IgD-negative memory B cell (primary cell): Measurements from ENCODE around the gene PCSK4. TPM values are rescaled to one million over a fixed set of nuclear protein-coding genes. Genes with fewer than 3 reads are reported as not detected.
"Not testable (repeated sequence)": the region's sequence is repeated elsewhere in the genome, so short reads cannot be mapped to it uniquely, and the experiment has no call there.

Source experiments
- H3K27ac Mint-ChIP-seq, 3 donors: one replicate each; pipeline ENCODE4 v1.8.0; 2020 to 2022; ENCODE audit warnings: mild to moderate bottlenecking in 3 of 3, mixed read lengths in 3 of 3, moderate library complexity in 1 of 3
- H3K27me3 Mint-ChIP-seq: one replicate; pipeline ENCODE4 v1.8.0; 2021; ENCODE audit warnings: mixed read lengths
- H3K36me3 Mint-ChIP-seq: one replicate; pipeline ENCODE4 v1.8.0; 2020; ENCODE audit warnings: mild to moderate bottlenecking, mixed read lengths
- H3K4me1 Mint-ChIP-seq, 3 donors: one replicate each; pipeline ENCODE4 v1.8.0; 2020 to 2022; ENCODE audit warnings: mixed read lengths in 3 of 3, mild to moderate bottlenecking in 1 of 3
- H3K4me3 Mint-ChIP-seq, 4 donors: one replicate each; pipeline ENCODE4 v1.8.0; 2020 to 2022; ENCODE audit warnings: mild to moderate bottlenecking in 4 of 4, mixed read lengths in 4 of 4, moderate library complexity in 3 of 4
- H3K9me3 Mint-ChIP-seq, 3 donors: one replicate each; pipeline ENCODE4 v1.8.0; 2020 to 2021; ENCODE audit warnings: mixed read lengths in 3 of 3, mild to moderate bottlenecking in 1 of 3
- polyA plus RNA-seq: library from polyadenylated mRNA; unstranded; fragments of 300-500 nt; fragmentation: Illumina TruSeq; gene quantifications from one replicate; pipeline ENCODE4 v1.2.3, GENCODE V29; 2021

The PCSK4 gene
- polyA plus RNA-seq, 1 donor from 2014 or later: not detected

DNA sequence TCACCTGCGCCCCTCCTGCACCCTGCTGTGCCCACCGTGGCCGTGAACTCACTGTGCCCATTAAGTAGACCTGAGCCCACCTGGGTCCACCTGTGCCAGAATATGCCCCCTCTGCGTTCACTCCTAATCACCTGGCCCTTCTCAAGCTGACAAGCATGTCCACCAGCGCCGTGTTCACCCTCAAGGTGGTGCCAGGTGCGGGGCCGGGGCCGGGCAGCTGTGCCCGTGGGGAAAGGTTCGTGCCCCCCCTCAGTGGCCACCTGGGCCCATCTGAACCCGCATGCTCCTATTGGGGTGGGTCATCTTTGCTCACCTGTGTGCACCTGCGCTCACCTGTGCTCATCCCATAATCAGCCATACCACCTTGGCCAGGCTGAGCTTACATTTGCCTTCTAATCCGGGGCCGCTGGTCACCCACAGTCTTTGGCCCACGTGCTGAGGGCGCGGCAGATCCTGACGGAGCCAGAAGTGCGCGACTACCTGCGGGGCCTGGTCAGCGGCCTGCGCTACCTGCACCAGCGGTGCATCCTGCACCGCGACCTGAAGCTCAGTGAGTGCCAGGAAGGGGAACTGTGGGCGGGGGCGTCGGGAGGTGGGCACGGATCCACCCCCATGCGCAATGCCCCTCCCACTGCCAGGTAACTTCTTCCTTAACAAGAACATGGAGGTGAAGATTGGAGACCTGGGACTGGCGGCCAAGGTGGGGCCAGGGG, 36.1 kb upstream of the PCSK4 start:
- Mint-ChIP-seq H3K9me3 (peaks cover 0 to 4% (median 0%) of the 10 kb centered on the region in 3 donors), H3K4me1 (peaks cover 0 to 6% (median 0%) of the 10 kb centered on the region in 3 donors), H3K36me3 (no peaks in the 10 kb centered on the region), H3K4me3 (no peak overlapping the region), H3K27me3 (peaks cover 35% of the 10 kb centered on the region), H3K27ac (no peak overlapping the region)

- peaks cover 0 to 6% (median 0%) of the 10 kb centered on the region in 3 donors for H3K4me1 Mint-ChIP-seq
- peaks cover 0 to 4% (median 0%) of the 10 kb centered on the region in 3 donors for H3K9me3 Mint-ChIP-seq
- H3K36me3 Mint-ChIP-seq: no peaks in the 10 kb centered on the region
- H3K27ac Mint-ChIP-seq: peak overlapping the region in 1 of 3 donors; percentile 71
- peaks cover 35% of the 10 kb centered on the region for H3K27me3 Mint-ChIP-seq
- H3K4me3 Mint-ChIP-seq: no peak overlapping the region
These were observed 35.2 kb upstream of the PCSK4 start for GRCh38 chr19:1525343-1525742.

DNA sequence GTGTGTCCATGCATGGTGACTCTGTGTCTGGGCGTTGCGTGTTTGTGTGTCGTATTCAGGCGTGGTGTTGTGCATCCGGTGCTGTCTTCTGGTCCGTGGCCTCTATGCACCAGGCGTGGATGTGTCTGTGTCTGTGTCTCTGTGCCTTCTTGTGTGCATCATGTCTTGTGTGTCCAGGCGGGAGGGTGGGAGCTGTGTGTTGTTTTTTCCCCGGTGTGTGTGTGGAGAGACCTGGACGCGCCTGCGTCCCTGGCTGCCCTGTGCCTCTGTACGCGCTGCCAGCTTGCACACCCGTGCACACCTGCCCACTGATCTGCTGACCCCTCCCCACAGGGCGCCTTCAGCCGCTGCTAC, 34.8 kb upstream of the PCSK4 start:
- peaks cover 0 to 6% (median 0%) of the 10 kb centered on the region in 3 donors for H3K4me1 Mint-ChIP-seq
- H3K4me3 Mint-ChIP-seq: peak overlapping the region in 1 of 4 donors; percentile 4
- peaks cover 0 to 4% (median 0%) of the 10 kb centered on the region in 3 donors for H3K9me3 Mint-ChIP-seq
- H3K27ac Mint-ChIP-seq: peak overlapping the region in 1 of 3 donors; percentile 71
- H3K36me3 Mint-ChIP-seq: no peaks in the 10 kb centered on the region
- H3K27me3 Mint-ChIP-seq: peaks cover 32% of the 10 kb centered on the region

DNA sequence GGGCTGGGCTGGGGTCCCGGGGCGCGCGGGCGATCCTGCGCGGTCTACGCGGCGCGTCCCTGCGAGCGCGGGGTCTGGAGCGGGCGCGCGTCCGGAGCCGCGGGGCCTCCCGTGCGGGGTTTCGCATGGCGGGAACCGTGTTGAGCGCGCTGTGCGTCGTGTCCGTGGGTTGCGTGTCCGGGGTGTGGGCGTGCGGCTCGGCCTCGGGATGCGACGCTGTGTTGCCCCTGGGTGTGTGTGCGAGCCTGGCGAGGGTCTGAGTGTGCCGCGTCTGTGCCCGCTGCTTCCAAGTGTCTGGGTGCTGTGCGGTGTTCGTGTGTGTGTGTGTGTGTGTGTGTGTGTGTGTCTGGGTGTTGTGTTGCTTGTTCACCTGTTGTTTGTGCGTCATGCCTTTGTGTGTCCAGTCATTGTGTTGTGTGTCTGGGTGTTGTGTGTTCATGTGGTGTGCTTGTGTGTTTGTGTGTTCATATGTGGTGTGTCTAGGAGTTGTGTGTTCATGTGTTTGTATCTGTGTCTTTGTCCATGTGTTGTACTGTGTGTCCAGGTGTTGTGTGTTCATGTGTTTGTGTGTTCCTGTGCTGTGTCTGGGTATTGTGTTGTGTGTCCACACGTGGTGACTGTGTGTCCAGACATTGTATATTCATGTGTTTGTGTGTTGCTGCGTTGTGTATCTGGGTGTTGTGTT, 34.3 kb upstream of the PCSK4 start:
- Mint-ChIP-seq H3K9me3 (peaks cover 0 to 4% (median 0%) of the 10 kb centered on the region in 3 donors), H3K4me1 (peaks cover 0 to 6% (median 0%) of the 10 kb centered on the region in 3 donors), H3K27ac (peak overlapping the region in 1 of 3 donors; percentile 71), H3K4me3 (peak overlapping the region in 1 of 4 donors; percentile 13), H3K27me3 (peaks cover 31% of the 10 kb centered on the region), H3K36me3 (no peaks in the 10 kb centered on the region)

GRCh38 chr19:1523412-1524286, 33.5 kb upstream of the PCSK4 start, which contains the start of gene PLK5:
TSS of gene PLK5 (plus strand) at chr19:1524077. CDS start at chr19:1526997, 2,920 bp downstream.
- H3K36me3 Mint-ChIP-seq: no peaks in the 10 kb centered on the region
- peaks cover 29% of the 10 kb centered on the region for H3K27me3 Mint-ChIP-seq
- peak within 1 kb of the TSS in 2 of 4 donors; percentile 4 to 13 for H3K4me3 Mint-ChIP-seq
- peaks cover 0 to 6% (median 0%) of the 10 kb centered on the region in 3 donors for H3K4me1 Mint-ChIP-seq
- peaks cover 0 to 4% (median 0%) of the 10 kb centered on the region in 3 donors for H3K9me3 Mint-ChIP-seq
- H3K27ac Mint-ChIP-seq: peak within 1 kb of the TSS in 1 of 3 donors; percentile 71

GRCh38 chr19:1522838-1523237, 32.7 kb upstream of the PCSK4 start:
- Mint-ChIP-seq H3K4me1 (peaks cover 0 to 6% (median 0%) of the 10 kb centered on the region in 3 donors), H3K4me3 (no peak overlapping the region), H3K27ac (no peak overlapping the region), H3K9me3 (peaks cover 0 to 4% (median 0%) of the 10 kb centered on the region in 3 donors), H3K27me3 (peaks cover 35% of the 10 kb centered on the region), H3K36me3 (no peaks in the 10 kb centered on the region)

- Mint-ChIP-seq H3K4me1 (peaks cover 0 to 6% (median 0%) of the 10 kb centered on the region in 3 donors), H3K9me3 (peaks cover 0 to 4% (median 0%) of the 10 kb centered on the region in 3 donors), H3K4me3 (no peak overlapping the region), H3K27me3 (peaks cover 36% of the 10 kb centered on the region), H3K27ac (no peak overlapping the region), H3K36me3 (no peaks in the 10 kb centered on the region)
These were observed 31.9 kb upstream of the PCSK4 start for GRCh38 chr19:1522061-1522460.

DNA sequence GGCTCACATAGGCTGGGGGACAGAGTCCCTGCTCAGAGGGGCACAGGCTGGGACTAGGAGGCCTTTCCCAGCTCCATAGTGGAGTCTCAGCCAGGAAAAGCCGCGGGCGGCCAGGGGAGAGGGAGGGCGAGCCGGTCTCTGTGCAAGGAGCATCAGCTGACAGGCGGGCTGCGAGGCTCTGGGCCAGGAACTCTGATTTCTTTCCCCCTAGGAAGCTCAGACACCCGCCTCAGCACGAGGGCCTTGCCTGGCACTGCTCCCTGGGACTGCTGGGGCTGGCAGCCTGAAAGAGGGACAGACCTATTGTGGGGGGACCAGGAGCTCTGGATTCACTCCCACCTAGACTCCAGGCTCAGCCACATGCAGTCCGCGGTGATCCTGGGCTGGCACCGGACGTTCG, 31.5 kb upstream of the PCSK4 start:
- H3K36me3 Mint-ChIP-seq: no peaks in the 10 kb centered on the region
- H3K4me3 Mint-ChIP-seq: no peak overlapping the region
- peak overlapping the region in 1 of 3 donors; percentile 14 for H3K27ac Mint-ChIP-seq
- H3K9me3 Mint-ChIP-seq: peaks cover 0 to 4% (median 1%) of the 10 kb centered on the region in 3 donors
- H3K27me3 Mint-ChIP-seq: peaks cover 36% of the 10 kb centered on the region
- H3K4me1 Mint-ChIP-seq: peaks cover 0 to 6% (median 0%) of the 10 kb centered on the region in 3 donors

- H3K9me3 Mint-ChIP-seq: peaks cover 0 to 4% (median 3%) of the 10 kb centered on the region in 3 donors
- no peak overlapping the region for H3K4me3 Mint-ChIP-seq
- no peak overlapping the region for H3K27ac Mint-ChIP-seq
- H3K27me3 Mint-ChIP-seq: peaks cover 31% of the 10 kb centered on the region
- H3K36me3 Mint-ChIP-seq: no peaks in the 10 kb centered on the region
- H3K4me1 Mint-ChIP-seq: peaks cover 0 to 6% (median 0%) of the 10 kb centered on the region in 3 donors
These were observed 30.1 kb upstream of the PCSK4 start for GRCh38 chr19:1520203-1520780.

DNA sequence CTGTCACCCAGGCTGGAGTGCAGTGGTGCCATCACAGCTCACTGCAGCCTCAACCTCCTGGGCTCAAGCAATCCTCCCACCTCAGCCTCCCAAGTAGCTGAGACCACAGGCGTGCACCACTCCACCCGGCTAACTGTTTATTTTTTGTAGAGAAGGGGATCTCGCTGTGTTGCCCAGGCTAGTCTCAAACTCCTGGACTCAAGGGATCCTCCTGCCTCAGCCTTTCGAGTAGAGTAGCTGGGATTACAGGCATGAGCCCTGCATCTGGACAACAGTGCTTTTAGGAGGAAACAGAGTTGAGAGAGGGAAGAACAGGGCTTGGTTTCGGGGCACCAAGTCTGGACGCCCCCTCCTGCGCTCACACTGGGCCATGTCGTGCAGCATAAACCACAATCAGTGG, 29.7 kb upstream of the PCSK4 start:
- H3K27me3 Mint-ChIP-seq: peaks cover 28% of the 10 kb centered on the region
- H3K4me1 Mint-ChIP-seq, H3K9me3 Mint-ChIP-seq, H3K36me3 Mint-ChIP-seq, H3K4me3 Mint-ChIP-seq, H3K27ac Mint-ChIP-seq: not testable (repeated sequence)

- Mint-ChIP-seq H3K9me3 (peaks cover 0 to 3% (median 0%) of the 10 kb centered on the region in 3 donors), H3K27me3 (peaks cover 28% of the 10 kb centered on the region), H3K4me1 (peaks cover 0 to 2% (median 0%) of the 10 kb centered on the region in 3 donors), H3K4me3 (no peak overlapping the region), H3K36me3 (no peaks in the 10 kb centered on the region), H3K27ac (no peak overlapping the region)
These were observed 28.3 kb upstream of the PCSK4 start for GRCh38 chr19:1518471-1518870.

DNA sequence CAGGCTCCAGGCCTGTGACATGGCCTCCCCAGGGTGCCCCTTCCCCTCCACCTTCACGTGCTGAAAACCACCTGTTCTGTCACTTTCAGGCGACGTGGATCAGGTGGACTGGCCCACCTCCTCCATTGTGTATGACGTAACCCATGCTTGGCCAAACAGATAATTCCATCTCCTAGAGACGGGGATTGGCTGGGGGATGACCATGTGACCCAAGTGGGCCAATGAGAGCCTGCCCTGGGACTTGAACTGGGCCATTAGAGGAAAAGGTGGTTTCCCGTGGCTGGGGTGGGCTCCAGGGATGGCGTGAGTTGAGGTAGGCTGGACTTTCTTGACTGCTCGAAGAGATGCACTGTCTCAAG, 26.2 kb upstream of the PCSK4 start:
- H3K36me3 Mint-ChIP-seq: no peaks in the 10 kb centered on the region
- H3K27ac Mint-ChIP-seq: no peak overlapping the region
- peaks cover 0 to 2% (median 0%) of the 10 kb centered on the region in 3 donors for H3K4me1 Mint-ChIP-seq
- no peak overlapping the region for H3K4me3 Mint-ChIP-seq
- H3K9me3 Mint-ChIP-seq: peaks cover 0 to 3% (median 0%) of the 10 kb centered on the region in 3 donors
- H3K27me3 Mint-ChIP-seq: peaks cover 28% of the 10 kb centered on the region

DNA sequence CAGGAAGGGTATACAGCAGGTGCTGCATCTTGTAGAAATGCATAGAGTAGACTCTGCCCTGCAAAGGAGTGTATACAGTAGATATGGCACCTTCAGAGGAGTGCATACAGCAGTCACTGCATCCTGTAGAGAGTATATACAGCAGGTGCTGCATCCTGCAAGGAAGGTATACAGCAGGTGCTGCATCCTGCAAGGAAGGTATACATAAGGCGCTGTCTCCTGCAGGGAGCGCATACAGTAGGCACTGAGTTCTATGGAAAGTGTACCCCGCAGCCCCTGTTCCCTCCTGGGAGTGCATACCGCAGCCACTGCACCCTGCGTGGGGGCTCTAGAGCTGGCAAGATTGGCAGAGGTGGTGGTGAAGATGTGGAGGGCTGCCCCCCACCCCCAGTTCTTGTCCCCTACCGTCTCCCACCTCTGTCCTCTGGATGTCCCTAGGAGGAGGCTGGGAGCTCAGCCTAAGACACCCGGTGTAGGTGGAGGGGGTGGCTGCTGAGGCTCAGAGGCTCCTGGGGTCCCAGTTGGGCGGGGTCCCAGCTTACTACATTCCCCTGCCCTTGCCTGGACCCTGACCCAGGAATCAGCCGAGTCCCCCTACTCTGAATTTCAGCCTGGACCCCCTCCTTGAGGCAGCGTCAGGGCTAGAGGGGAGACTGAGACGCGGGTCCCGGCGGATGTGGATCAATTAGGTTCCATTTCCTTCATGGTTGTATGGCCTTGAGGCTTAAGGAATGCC, 25.0 kb upstream of the PCSK4 start:
- Mint-ChIP-seq H3K36me3 (no peaks in the 10 kb centered on the region), H3K9me3 (peaks cover 0 to 3% (median 0%) of the 10 kb centered on the region in 3 donors), H3K4me3 (no peak overlapping the region), H3K27me3 (peaks cover 32% of the 10 kb centered on the region), H3K27ac (no peak overlapping the region), H3K4me1 (peaks cover 0 to 2% (median 2%) of the 10 kb centered on the region in 3 donors)

DNA sequence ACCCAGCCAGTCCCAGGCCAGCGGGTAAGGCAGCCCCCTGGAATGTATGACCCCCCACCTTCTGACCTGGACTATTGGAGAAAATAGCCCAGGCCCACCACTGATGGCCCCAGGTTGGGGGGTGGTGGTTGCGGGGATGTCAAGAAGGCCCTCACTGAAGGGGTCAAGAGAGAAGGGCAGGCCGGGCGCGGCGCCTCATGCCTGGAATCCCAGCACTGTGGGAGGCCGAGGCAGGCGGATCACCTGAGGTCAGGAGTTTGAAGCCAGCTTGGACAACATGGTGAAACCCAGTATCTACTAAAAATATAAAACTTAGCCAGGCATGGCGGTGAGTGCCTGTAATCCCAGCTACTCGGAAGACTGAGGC, 24.1 kb upstream of the PCSK4 start:
- H3K27me3 Mint-ChIP-seq: peaks cover 35% of the 10 kb centered on the region
- no peaks in the 10 kb centered on the region for H3K36me3 Mint-ChIP-seq
- peaks cover 0 to 3% (median 0%) of the 10 kb centered on the region in 3 donors for H3K9me3 Mint-ChIP-seq
- no peak overlapping the region for H3K27ac Mint-ChIP-seq
- peak overlapping the region in 2 of 4 donors; percentile 47 to 49 for H3K4me3 Mint-ChIP-seq
- peaks cover 0 to 2% (median 2%) of the 10 kb centered on the region in 3 donors for H3K4me1 Mint-ChIP-seq
